Endothelial cell of umbilical vein (primary cell): ENCODE results near the gene PTGES3L. TPM values are rescaled to one million over a fixed set of nuclear protein-coding genes. Genes with fewer than 3 reads are reported as not detected.
A peak's percentile ranks its signal among the peaks of the same experiment; 100 is the strongest.

ENCODE experiments used
- BruUV-seq: library from RNA; stranded (reverse); fragments of 400-500 nt; replicated peaks from 2 replicates; lab custom pipeline; 2021; lab: Mats Ljungman, UMichigan
- CTCF ChIA-PET: fragments of 300-600, 350-600 bp; sonication (Branson Sonifier 250); formaldehyde crosslinking; loops from one replicate; lab custom pipeline; 2021; ENCODE audit warnings: antibody characterized with exemption, inconsistent platforms; lab: Charles Lee
- POLR2A ChIA-PET: fragments of 300-600, 350-600 bp; sonication (Branson Sonifier 250); formaldehyde crosslinking; loops from one replicate; lab custom pipeline; 2021; ENCODE audit warnings: antibody characterized with exemption, inconsistent platforms; lab: Charles Lee
- DNase-seq: peaks from one replicate; pipeline ENCODE4 v3.0.0-alpha.2; 2011; ENCODE audit warnings: low read depth, low spot score
- FAIRE-seq: peaks from 2 replicates; lab custom pipeline; 2011; peaks lifted over from hg19 to GRCh38; lab: Jason Lieb, UNC
- H2AFZ ChIP-seq: 2 replicates; pipeline ENCODE4 v1.6.0; 2012; ENCODE audit warnings: low read depth, low read length, control low read depth, inconsistent platforms
- H3K27ac ChIP-seq: 2 replicates; pipeline ENCODE4 v1.5.1; 2011; ENCODE audit warnings: low read depth, mild to moderate bottlenecking, control low read depth, low read length, moderate library complexity; ENCODE audit not compliant: insufficient read depth
- H3K27me3 ChIP-seq, 2 experiments: 2 replicates each; pipeline versions ENCODE4 v1.6.0 to v1.6.1; 2011; ENCODE audit warnings: low read length in 2 of 2, mixed read lengths in 1 of 2; ENCODE audit not compliant: control insufficient read depth in 2 of 2, insufficient read depth in 2 of 2
- H3K36me3 ChIP-seq, 2 experiments: 2 replicates in 1 of 2; 3 replicates in 1 of 2; pipeline ENCODE4 v1.5.1; 2011; ENCODE audit warnings: low read length in 2 of 2, mild to moderate bottlenecking in 1 of 2, moderate library complexity in 1 of 2; ENCODE audit not compliant: control insufficient read depth in 2 of 2, insufficient read depth in 2 of 2; ENCODE audit errors: extremely low read depth in 1 of 2
- H3K4me1 ChIP-seq: 3 replicates; pipeline ENCODE4 v1.5.1; 2011; ENCODE audit warnings: mild to moderate bottlenecking, low read length; ENCODE audit not compliant: control insufficient read depth, insufficient read depth; ENCODE audit errors: extremely low read depth
- H3K4me2 ChIP-seq: 2 replicates; pipeline ENCODE4 v1.6.1; 2011; ENCODE audit warnings: low read length, control low read depth, mixed read lengths; ENCODE audit not compliant: insufficient read depth
- H3K4me3 ChIP-seq, 3 experiments: fragments of 200-600 bp in 1 of 3; sonication (generic), shearing (Covaris generic) in 1 of 3; replicated peaks in 1 of 3; 2 replicates each; pipeline ENCODE4 v1.5.1; 2011 to 2016; ENCODE audit warnings: control low read depth in 3 of 3, low read length in 3 of 3, mild to moderate bottlenecking in 2 of 3, inconsistent platforms in 1 of 3, low read depth in 1 of 3, moderate library complexity in 1 of 3; ENCODE audit not compliant: insufficient read depth in 1 of 3
- H3K79me2 ChIP-seq: 2 replicates; pipeline ENCODE4 v1.6.0; 2012; ENCODE audit warnings: low read length, inconsistent platforms; ENCODE audit not compliant: control insufficient read depth, insufficient read depth
- H3K9ac ChIP-seq: replicated peaks from 2 replicates; pipeline ENCODE3; 2011; ENCODE audit warnings: low read length, control low read depth; ENCODE audit not compliant: insufficient read depth; ENCODE audit errors: extremely low read depth
- H3K9me1 ChIP-seq: replicated peaks from 3 replicates; pipeline ENCODE4 v1.6.0; 2011; ENCODE audit warnings: mild to moderate bottlenecking, low read length; ENCODE audit not compliant: control insufficient read depth, insufficient read depth; ENCODE audit errors: extremely low read depth
- H3K9me3 ChIP-seq: replicated peaks from 2 replicates; pipeline ENCODE4 v1.5.1; 2012; ENCODE audit warnings: low read length, inconsistent platforms; ENCODE audit not compliant: control insufficient read depth, insufficient read depth
- H4K20me1 ChIP-seq: replicated peaks from 2 replicates; pipeline ENCODE3; 2011; ENCODE audit warnings: mild to moderate bottlenecking, low read length; ENCODE audit not compliant: control insufficient read depth, insufficient read depth; ENCODE audit errors: extremely low read depth
- CTCF ChIP-seq, 2 donors: IDR thresholded peaks; 1 replicate in 1 of 2; 2 replicates in 1 of 2; pipeline ENCODE4 v1.5.1; 2011; ENCODE audit warnings: low read length in 2 of 2, mild to moderate bottlenecking in 2 of 2, moderate library complexity in 2 of 2, control low read depth in 1 of 2, inconsistent platforms in 1 of 2, low read depth in 1 of 2; ENCODE audit not compliant: insufficient read depth in 1 of 2; ENCODE audit errors: extremely low read depth in 1 of 2
- EZH2 ChIP-seq: IDR thresholded peaks from 2 replicates; pipeline ENCODE4 v1.6.1; 2012; ENCODE audit warnings: borderline replicate concordance, low read depth, mild to moderate bottlenecking, moderate library complexity, low read length, inconsistent platforms; ENCODE audit not compliant: severe bottlenecking
- FOS ChIP-seq: IDR thresholded peaks from 2 replicates; pipeline ENCODE4 v1.6.1; 2011; ENCODE audit warnings: mild to moderate bottlenecking, low read length, moderate library complexity, borderline replicate concordance; ENCODE audit not compliant: insufficient read depth
- GATA2 ChIP-seq: IDR thresholded peaks from 2 replicates; pipeline ENCODE4 v1.7.0; 2011; ENCODE audit warnings: low read depth, mild to moderate bottlenecking, moderate library complexity, mixed read lengths, low read length; ENCODE audit not compliant: insufficient read length, insufficient read depth
- JUN ChIP-seq: IDR thresholded peaks from 2 replicates; pipeline ENCODE4 v1.6.1; 2011; ENCODE audit warnings: borderline replicate concordance, low read depth; ENCODE audit not compliant: insufficient read length, insufficient read depth
- MAX ChIP-seq: IDR thresholded peaks from 2 replicates; pipeline ENCODE4 v1.6.1; 2011; ENCODE audit not compliant: insufficient read depth, insufficient read length
- MYC ChIP-seq: IDR thresholded peaks from one replicate; pipeline ENCODE4 v1.6.1; 2011; ENCODE audit warnings: mild to moderate bottlenecking, low read depth, low read length
- POLR2A ChIP-seq: IDR thresholded peaks from 2 replicates; pipeline ENCODE4 v1.6.1; 2012; ENCODE audit warnings: low read depth, mild to moderate bottlenecking, control low read depth, low read length
- POLR2AphosphoS5 ChIP-seq: IDR thresholded peaks from 2 replicates; pipeline ENCODE4 v1.6.1; 2012; ENCODE audit warnings: low read depth, mild to moderate bottlenecking, control low read depth, low read length, moderate library complexity; ENCODE audit not compliant: insufficient read depth
- dilution Hi-C: fragments of 300-500 bp; cut with MboI; formaldehyde crosslinking; loops from one replicate; pipeline ENCODE4 v1.15.0; 2019; ENCODE audit warnings: low sequenced_read_pairs; ENCODE audit not compliant: extremely low pct_ligation_motif_present
- intact Hi-C: fragments of 100-400 bp; cut with micrococcal nuclease; formaldehyde crosslinking; loops from one replicate; pipeline ENCODE4 v1.10.0; 2022
- polyA plus RNA-seq, 4 experiments: library from polyadenylated mRNA; depleted of rRNA in 3 of 4; stranded (reverse) in 3 of 4; unstranded in 1 of 4; fragments of >200 nt; gene quantifications; 2 replicates each; pipeline versions ENCODE4 v1.2.1 to v1.2.3, GENCODE V29; 2011 to 2012; ENCODE audit warnings: missing spikeins in 1 of 4
- total RNA-seq: library from RNA; stranded (reverse); gene quantifications from 2 replicates; pipeline ENCODE4 v1.2.3, GENCODE V29; 2021

PTGES3L gene
- total and polyA plus RNA-seq, 2 donors (not counting 3 experiments of a cell fraction or from before 2014, with no cell fraction given), result 0.23 TPM; not detected in 1

GRCh38 chr17:43014649-43015542 lies 35.0 kb upstream of the PTGES3L start:
- Histone ChIP-seq H3K4me3 (no peak overlapping the region), H3K36me3 (peaks cover 3 to 34% of the 10 kb centered on the region in 2 experiments), H3K9me3 (no peaks in the 10 kb centered on the region), H2AFZ (no peak overlapping the region), H4K20me1 (no peaks in the 10 kb centered on the region), H3K9ac (no peak overlapping the region), H3K27ac (peak overlapping the region; percentile 14), H3K9me1 (no peaks in the 10 kb centered on the region), H3K4me1 (peaks cover 30% of the 10 kb centered on the region), H3K27me3 (no peaks in the 10 kb centered on the region), H3K79me2 (peaks cover 22% of the 10 kb centered on the region), H3K4me2 (no peak overlapping the region)
- FAIRE-seq (no peak), DNase-seq (no peak)
- intact Hi-C loops (no loop called here), dilution Hi-C loops (no loop called here)
- no peak for TF ChIP-seq CTCF (IDR thresholded peaks at IDR 0.05; ENCODE audit: extremely low read depth in 1 of 2, insufficient read depth in 1 of 2, low read depth in 1 of 2, low read length in 2 of 2)
- no peak for TF ChIP-seq EZH2
- TF ChIP-seq POLR2AphosphoS5, result peak; percentile 9
- TF ChIP-seq POLR2A, result no peak
- TF ChIP-seq JUN, result no peak
- TF ChIP-seq MAX, result no peak
- no peak for TF ChIP-seq FOS
- no peak for TF ChIP-seq MYC
- no peak for TF ChIP-seq GATA2
- ChIA-PET CTCF (interaction anchor here (1.3 kb wide), 1 partner anchor 9 kb away, joined by 6 read pairs; the partner anchor contains the start of gene IFI35), POLR2A (no interaction called here)
- BruUV-seq, result TSS peak; percentile 49
